GM19351 (cell line): ENCODE data around the gene MYBPHL.
"Not testable (repeated sequence)": the region's sequence is repeated elsewhere in the genome, so short reads cannot be mapped to it uniquely, and the experiment has no call there.

ENCODE experiments used
- ATAC-seq: cut with Tn5 transposase; IDR thresholded peaks from one replicate; pipeline ENCODE4 v1.9.1; 2021; ENCODE audit warnings: mild to moderate bottlenecking, moderate library complexity; ENCODE audit not compliant: unreplicated experiment

Gene MYBPHL

DNA sequence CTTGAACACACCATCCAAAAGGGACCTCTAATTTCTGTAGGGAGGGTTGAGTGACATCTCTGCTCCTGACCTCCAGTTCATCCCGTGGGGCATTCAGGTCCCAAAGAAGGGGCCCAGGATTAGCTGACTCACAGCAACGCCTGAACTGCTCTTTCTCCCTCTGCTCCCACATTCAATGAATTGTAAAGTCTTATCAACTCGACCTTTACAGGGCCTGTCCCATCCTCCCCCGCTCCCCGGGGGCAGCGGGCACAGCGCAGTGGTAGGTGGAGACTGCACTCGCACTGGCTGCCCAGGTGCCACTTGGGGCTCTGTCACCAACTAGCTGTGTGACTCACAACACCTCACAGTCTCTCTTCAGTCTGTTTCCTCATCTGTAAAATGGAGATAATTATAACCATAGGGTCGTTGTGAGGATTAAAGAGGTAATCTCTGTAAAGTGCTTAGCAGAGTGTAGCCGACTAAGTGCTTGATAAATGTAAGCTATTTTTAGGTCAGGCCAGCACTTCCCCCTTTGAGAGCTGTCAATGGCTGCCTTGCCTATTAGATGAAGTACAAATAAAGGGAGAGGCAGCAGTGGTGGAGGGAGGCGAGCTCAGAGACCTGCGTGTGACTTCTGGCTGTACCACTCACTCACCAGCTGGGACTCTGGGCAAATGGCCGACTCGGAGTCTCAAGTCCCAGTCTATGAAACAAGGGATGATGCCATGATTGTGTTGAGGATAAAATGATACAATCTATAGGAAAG is 637 bp upstream of the MYBPHL start:
- no peak for ATAC-seq

DNA sequence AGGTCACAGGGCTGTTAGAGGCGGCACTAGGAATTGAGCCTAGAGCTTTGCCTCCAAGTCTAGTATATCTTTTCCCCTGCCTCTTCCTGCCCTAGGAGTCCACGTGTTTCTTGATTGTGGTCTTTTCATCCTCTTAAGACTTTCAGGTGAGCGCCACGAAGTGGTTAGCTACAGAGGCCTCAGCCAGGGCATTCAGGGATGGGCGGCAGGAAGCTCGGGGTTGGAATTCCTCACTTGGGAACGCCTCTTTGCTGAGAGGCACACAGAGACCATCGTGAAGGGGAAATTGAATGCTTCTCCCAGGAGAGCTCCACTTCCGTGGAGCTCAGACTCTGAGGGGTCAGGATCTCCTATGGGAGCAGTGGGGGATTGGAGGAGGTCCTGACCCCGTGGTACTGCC is 820 bp downstream of the MYBPHL start:
- ATAC-seq: not testable (repeated sequence)

DNA sequence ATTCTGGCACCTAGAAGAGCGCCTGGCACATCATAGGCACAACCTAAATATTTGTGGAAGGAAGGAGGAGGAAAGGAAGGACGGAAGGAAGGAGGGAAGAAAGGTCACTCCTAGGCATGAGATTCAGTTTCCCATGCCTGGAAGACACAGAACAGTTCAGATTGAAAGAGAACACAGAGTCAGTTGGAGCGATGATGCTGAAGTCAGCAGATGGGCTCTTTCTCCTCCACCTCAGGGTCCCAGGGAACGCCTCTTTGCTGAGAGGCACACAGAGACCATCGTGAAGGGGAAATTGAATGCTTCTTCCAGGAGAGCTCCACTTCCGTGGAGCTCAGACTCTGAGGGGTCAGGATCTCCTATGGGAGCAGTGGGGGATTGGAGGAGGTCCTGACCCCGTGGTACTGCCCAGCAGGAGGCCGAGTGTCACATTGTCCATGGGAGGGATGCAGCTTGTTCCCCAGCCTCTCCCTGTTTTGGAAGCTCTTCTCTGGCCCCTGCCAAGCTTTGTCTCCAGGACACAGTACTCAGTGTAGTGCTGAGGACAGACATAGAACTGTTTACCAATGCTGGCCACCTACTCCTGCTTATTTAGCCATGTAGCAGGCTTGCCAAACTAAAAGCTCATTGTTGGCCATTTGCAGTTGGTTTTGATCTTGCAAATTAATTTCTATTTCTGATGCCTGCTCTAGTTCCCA is 2.4 kb downstream of the MYBPHL start:
- ATAC-seq: no peak

DNA sequence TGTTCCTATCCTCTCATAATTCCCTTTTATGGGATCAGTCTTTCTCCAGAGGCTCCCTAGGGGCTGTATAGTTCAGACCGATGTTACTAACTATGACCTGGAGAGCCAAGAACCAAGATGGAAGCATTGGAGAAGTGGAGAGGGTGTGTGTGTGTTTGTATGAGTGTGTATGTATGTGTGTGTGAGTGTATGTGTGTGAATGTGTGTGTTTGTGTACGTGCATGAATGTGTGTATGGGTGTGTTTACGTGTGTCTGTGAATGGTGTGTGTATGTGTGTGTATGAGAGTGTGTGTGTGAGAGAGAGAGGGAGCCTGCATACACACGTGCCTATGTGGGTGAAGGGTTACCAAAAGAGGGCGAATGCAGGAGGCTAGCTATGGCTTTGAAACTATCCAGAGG is 4.9 kb downstream of the MYBPHL start:
- ATAC-seq: no peak

DNA sequence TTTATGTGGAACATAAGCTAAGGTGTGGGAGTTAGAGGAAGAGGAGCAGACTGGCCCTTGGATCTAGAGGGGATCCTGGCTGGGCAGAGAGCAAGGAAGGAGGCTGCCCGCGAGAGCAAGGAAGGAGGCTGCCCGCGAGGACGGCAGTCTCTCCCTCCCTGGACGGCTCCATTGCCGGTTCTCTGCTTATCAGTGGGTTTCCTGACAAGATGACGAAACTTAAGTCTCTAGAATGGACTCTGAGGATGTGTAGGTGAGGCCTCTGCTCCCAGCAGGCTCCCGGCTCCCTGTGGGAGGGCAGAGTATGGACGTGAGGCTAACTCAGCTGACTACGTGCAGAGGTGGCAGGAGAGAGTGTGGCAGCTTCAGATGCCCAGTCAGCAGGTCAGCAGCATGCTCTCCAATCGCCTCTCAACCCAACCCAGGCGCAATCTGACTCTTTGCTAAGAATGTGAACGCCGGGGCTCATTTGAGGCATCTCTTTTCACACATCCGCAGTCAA is 6.1 kb downstream of the MYBPHL start:
- no peak for ATAC-seq

DNA sequence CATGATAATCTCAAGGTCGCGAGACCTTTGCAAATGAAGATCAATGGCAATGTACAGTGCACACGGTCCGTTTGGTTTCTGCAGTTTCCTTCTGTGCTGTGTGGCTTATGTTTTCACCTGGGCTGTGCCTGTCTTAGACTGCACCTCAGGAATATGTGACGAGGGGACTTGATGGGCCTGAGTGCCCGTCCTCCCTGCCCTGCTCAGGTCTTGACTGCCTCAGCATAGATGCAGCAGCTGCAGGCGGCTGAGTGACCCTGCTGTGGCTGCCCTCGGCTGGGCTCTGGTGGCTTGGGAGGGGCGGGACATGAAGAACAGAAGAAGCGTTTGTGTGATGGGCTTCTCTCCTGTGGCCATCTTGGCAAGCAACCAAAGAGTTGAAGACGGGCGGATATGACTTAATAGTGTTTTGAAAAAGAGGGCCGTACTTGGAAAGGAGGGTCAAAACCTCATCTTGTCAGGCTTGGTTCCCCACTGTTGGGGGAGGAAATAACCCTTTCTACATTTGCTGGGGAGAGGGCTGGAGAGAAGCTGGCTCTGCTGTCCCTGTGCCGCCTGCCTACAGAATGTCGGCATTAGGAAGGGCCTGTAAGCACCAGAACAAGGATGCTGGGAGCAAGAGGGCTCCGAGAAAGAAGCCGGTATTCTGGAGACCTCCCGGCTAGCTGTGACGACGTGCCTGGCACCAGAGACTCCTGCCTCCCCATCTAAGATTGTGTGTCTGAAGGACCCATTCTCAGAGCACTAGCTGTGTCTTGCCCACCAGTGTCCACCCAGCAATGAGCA is 7.1 kb downstream of the MYBPHL start:
- ATAC-seq: no peak

DNA sequence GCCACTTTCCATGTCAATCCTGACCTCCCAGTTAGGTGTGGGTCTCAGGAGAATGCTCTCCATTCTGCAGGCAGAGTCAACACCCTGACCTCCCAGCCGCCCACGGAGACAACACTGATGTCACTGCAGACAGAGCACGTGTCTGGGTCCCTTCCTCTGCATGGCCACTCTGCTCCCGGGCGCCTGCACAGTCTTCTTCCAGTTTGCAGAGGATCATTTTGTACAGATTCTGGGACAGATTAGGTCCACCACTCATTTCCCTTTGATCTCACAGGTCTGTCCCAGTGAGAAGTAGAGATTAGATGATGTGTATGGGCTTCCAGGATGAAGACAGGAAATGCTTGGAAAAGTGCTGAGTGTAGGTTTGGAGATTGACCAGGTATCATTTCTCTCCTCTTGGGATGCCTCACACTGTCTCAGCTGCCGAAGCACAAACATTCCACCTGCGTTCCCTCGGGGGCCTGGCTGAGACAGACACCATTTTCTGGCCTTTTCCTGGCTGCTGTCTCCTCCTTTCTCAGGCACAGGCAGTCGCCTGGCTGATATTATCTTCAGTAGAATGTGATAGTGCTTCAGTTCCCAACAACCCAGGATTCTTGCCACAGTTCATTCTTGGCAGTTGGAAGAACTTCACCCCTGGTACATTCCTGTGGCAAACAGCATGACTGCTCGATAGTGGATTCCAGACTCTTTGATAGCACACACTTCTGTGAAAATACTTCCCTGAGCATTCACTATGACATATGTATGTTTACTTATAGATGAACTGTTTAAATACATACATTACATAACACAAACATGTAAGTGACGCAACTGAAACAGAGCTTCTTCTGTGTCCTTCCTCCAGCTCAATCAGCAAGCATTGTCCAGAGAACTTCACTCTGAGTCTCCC is 7.9 kb downstream of the MYBPHL start:
- ATAC-seq: no peak

DNA sequence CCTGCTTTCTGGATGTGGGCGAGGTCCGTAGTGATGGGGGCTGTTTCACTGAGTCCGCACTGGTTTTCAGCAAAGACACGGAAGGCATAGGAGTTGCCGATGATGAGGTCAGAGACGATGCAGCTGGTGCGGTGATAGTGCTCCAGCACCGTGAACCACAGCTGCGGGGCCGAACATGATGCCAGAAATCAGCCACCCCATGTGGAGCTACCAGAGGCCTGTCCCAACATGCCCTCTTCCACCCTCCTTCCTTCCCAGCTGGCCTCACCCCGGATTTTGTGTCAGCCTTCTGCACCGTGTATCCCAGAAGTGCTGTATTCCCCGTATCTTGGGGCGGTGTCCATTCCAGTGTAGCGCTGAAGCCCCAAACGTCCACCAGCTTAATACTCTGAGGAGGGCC is 10.0 kb downstream of the MYBPHL start:
- no peak for ATAC-seq

DNA sequence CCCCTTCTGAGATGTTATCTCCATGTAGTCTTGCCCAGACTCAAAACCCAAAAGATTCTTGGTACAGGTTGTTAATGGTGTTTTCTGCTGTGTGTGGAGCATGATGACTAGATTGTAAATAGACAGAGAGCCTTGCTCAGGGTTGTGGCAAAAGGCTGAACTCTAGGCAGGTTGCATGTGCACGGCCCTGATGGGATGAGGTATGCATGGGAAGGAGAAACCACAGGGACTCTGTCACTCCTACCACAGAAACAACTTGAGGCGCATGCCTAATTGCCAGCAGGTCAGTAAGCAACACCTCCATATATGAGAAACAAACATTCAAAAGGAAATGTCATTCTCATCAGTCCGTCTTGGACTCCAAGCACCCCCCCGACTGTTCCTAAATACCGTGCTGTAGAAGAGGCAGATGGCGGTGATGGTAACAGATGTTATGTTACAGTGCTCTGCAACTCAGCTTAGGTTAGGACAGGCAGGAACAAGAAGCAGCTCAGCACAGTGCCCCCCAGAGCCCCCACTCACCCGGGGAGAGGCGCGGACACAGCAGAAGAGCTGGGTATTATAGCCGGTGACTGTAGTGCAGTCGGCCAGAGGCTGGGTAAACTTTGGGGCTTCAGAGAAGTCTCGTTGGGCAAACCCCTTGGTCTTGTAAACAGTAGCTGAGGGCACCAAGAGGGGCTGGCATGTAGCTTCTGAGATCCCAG is 10.9 kb downstream of the MYBPHL start:
- ATAC-seq: no peak

DNA sequence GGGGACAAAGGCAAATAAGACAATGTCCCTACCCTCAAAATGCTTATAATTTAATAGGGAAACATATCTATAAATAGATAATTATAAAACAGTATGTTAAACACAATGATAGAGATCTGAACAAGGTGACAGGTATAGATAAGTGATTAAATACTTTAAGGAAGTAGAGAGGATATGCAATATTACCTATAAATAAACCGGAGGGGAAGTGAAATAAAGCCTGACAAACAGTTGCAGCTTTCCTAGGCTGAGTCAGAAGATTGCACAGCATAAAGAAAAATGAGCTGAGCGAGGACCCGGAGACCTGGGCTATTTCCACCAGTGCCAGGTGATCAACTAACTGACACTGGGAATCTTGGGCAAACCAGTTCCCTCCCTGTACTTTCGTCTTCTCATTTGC is 12.3 kb downstream of the MYBPHL start:
- ATAC-seq: no peak

DNA sequence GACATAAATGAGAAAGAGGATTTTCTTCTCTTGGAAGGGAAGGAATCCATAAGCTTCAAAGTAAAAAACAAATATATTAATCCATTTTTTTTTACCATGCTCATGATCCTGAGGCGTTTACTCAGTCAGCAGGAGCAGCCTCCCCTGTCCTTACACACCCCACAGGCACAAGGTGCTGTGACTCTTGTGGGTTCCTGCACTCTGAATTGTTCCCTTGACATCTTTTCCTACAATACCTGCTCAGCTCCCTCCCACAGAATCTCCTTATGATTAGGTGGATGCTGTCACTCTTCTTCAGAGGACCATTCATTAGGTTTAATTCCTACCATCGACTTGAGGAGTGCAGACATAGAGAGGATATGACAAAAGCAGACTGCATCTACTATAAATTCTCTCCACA is 13.8 kb downstream of the MYBPHL start:
- no peak for ATAC-seq

DNA sequence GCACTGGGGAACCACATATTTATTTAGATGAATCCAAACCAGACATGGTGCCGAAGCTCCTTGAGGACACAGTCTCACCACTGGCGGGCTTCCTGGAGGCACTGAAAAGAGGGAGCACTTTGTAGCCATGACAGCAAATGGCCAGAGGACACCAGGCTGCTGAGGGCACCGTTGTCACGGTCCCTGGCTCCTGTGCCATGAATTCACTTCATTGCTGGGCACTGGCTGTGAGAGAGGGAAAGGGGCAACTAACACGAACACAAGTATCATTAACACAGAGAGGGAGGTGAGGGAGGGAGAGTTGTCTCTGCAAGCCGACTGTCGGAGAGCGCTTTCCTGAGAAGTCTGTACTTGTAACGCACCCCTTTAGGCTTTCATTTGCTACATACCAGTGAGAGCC is 14.4 kb downstream of the MYBPHL start:
- no peak for ATAC-seq

DNA sequence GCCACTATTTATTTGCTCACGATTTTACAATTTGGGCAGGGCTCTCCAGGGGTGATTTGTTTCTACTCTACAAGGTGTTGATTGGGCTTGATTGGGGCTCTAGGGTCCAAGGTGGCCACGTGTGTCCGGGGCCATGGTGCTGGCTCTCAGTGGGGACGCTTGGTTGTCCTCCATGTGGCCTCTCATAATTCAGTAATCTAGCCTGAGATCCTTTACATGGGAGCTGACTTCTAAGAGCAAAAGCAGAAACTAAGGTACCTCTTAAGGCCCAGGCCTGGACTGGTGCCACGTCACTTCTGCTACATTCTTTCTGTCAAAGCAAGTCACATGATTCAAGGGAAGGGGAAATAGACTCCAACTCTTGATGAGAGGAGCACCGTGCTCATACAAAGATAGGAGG is 15.8 kb downstream of the MYBPHL start:
- no peak for ATAC-seq

DNA sequence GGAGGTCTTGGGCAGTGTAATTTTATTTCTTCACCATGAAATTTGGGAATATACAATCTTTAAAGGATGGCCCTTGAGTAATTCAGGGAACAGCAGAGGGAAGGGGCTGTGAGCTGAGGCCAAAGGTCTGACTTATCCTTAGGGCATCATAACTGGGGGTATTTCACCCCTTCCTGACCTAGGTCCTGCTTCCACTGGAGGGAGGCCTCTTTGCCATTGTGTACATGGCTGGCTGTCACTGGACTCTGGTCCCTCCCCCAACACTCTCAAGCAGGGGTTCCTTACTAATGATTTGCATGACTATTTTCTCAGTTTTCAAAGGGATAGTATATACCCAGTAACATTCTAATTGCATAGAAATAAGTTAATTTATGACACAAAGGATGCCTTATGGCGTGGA is 16.7 kb downstream of the MYBPHL start:
- no peak for ATAC-seq

DNA sequence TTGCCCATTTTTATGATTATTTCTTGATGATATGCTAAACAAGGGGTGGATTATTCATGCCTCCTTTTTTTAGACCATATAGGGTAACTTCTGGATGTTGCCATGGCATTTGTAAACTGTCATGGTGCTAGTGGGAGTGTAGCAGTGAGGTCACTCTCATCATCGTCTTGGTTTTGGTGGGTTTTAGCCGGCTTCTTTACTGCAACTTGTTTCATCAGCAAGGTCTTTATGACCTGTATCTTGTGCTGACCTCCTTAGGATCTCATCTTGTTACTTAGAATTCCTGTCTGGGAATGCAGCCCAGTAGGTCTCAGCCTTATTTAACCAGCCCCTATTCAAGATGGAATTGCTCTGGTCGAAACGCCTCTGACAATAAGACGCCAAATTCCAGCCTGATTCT is 20.0 kb downstream of the MYBPHL start:
- ATAC-seq: not testable (repeated sequence)

DNA sequence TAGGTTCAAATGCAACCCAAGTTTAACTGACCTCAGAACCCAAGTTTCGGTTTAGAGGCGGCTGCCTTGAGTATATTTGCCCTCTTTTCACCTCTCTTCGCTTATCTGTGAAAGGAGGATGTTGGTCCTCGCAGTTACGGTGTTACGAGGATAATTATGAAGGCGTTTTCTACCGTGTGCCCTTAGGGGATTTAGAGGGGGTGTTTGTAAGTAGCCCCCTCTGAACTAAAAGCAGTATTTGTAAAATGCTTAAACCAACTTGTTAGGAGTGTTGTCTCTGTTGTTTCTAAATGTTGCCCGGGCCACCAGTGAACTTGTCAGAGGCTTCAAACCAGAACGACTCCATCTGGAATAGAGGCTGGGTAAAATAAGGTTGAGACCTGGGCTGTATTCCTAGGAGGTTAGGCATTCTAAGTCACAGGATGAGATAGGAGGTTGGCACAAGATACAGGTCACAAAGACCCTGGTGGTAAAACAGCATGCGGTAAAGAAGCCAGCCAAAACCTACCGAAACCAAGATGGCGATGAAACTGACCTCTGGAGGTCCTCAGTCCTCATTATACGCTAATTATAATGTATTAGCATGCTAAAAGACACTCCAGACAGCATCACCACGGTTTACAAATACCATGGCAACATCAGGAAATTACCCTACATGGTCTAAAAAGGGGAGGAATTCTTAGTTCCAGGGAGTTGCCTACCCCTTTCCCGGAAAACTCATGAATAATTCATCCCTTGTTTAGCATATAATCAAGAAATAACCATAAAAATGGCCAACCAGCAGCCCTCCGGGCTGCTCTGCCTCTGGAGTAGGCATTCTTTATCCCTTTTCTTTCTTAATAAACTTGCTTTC is 22.8 kb downstream of the MYBPHL start:
- ATAC-seq: peak; percentile 40

DNA sequence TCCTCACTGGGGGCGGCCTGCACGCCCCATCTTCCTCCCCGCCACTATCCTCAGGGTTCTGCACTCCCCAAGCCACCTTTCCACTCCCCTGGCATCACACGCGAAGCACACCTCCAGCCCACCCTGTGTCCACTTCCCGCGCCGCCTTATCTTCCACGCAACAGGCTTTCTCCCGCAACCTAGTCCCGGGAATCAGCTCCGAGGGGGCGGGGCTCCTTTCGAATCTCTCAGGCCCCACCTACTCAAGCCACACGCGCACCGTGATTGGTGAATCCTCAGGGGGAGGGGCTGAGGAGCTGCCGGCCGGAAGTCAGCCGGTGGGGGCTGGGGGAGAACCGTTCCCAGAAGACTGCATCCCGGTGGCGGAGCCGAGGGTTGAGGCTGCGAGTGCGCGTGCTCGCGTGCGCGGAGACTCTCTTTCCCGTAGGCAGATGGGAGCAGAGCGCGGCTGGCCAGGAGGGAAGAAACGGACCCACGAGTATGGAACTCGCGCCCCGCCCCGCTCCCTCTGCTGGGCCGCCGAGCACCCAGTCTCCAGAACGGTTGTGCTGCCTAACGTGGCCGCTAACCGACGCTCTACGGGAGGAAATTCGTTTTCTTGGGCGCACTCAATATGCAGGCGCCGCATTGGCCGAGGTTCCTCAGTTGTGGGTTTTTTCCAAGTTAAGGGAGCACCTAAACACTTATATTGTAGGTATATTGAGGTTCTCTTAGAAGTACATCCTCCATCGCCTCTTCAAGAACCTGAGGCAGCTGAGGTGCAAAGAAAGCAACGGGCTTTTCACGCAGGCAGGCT is 23.7 kb downstream of the MYBPHL start, which contains the start of gene PSRC1:
Gene PSRC1, minus strand, starts transcription at position 194 of the 796 bp plus-strand sequence.
- peak; percentile 90 for ATAC-seq

DNA sequence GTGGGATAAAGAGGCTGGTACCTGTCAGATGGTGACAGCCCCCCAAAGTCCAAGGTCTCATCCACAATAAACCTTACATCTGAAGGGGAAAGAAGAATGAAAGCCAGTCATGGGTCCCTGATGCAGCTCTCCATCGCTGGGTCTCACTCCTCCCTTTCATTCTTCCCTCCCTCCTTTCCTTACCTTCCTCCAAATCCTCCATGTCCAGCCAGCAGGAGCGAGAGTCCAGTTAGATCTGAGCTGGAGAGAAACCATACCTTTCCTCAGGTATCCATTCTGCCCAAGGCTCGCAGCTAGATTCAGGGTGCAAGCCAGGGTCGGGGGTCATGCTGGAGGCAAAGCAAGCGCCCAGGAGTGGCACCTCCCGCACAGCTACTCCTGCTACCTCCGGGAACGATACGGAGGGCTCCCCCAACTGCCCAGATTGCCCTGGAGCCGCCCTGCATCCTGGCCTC is 24.3 kb downstream of the MYBPHL start:
- no peak for ATAC-seq
